ENCODE results near the gene ERVH48-1. TPM values are rescaled to one million over a fixed set of nuclear protein-coding genes. Genes with fewer than 3 reads are reported as not detected.
"Not testable (repeated sequence)": the region's sequence is repeated elsewhere in the genome, so short reads cannot be mapped to it uniquely, and the experiment has no call there.

ERVH48-1 gene
- total RNA-seq, 4 donors from 2014 or later = not detected

- Histone ChIP-seq H3K36me3 (no peaks in the 10 kb centered on the region), H3K27ac (replicated peaks in 1 of 4) (no peak overlapping the region), H3K9me3 (no peaks in the 10 kb centered on the region), H3K4me1 (peaks cover 0 to 21% (median 13%) of the 10 kb centered on the region in 4 donors), H3K4me3 (no peak overlapping the region), H3K27me3 (no peaks in the 10 kb centered on the region)
- WGBS = 73% methylated on average over 6 of the region's 6 CpGs
- intact Hi-C loops (cut with DNase I) = loop anchor here (10.0 kb wide), 1 partner anchor 53 kb away; no protein-coding TSS in a partner anchor
- no peak for DNase-seq (ENCODE audit: extremely low spot score)
- TF ChIP-seq POLR2A (IDR thresholded peaks at IDR 0.05; ENCODE audit: low read depth) = no peak
- no peak for TF ChIP-seq EP300 (IDR thresholded peaks at IDR 0.05)
- TF ChIP-seq CTCF (IDR thresholded peaks at IDR 0.05) = no peak
- no peak for TF ChIP-seq POLR2AphosphoS5 (IDR thresholded peaks at IDR 0.05)
These were observed 16.8 kb upstream of the ERVH48-1 start for GRCh38 chr21:42942244-42942643.

- no peaks in the 10 kb centered on the region for H3K9me3 ChIP-seq
- no peak for TF ChIP-seq POLR2AphosphoS5 (IDR thresholded peaks at IDR 0.05)
- no peak for TF ChIP-seq EP300 (IDR thresholded peaks at IDR 0.05)
- TF ChIP-seq CTCF (IDR thresholded peaks at IDR 0.05) = no peak
- no peak for TF ChIP-seq POLR2A (IDR thresholded peaks at IDR 0.05; ENCODE audit: low read depth)
- no peak overlapping the region for H3K27ac ChIP-seq (replicated peaks in 1 of 4)
- intact Hi-C loops (cut with DNase I) = loop anchor here (10.0 kb wide), 1 partner anchor 53 kb away; no protein-coding TSS in a partner anchor
- H3K27me3 ChIP-seq = no peaks in the 10 kb centered on the region
- peaks cover 0 to 21% (median 13%) of the 10 kb centered on the region in 4 donors for H3K4me1 ChIP-seq
- no peaks in the 10 kb centered on the region for H3K36me3 ChIP-seq
- no peak for DNase-seq (ENCODE audit: extremely low spot score)
- WGBS = 97% methylated on average over 6 of the region's 6 CpGs
- H3K4me3 ChIP-seq = no peak overlapping the region
These were observed 16.3 kb upstream of the ERVH48-1 start for GRCh38 chr21:42941696-42942085.

GRCh38 chr21:42939582-42940413, 14.4 kb upstream of the ERVH48-1 start:
- H3K4me3 ChIP-seq = peak overlapping the region in 3 of 4 donors; percentile 18 to 29 (median 25)
- intact Hi-C loops (cut with DNase I) = loop anchor here (10.0 kb wide), 1 partner anchor 55 kb away; no protein-coding TSS in a partner anchor

GRCh38 chr21:42938606-42938995, 13.2 kb upstream of the ERVH48-1 start:
- intact Hi-C loops (cut with DNase I); H3K4me3 ChIP-seq; H3K27me3 ChIP-seq; DNase-seq (ENCODE audit: extremely low spot score); H3K36me3 ChIP-seq; H3K27ac ChIP-seq (replicated peaks in 1 of 4); H3K9me3 ChIP-seq: not testable (repeated sequence)
- peaks cover 0 to 21% (median 13%) of the 10 kb centered on the region in 4 donors for H3K4me1 ChIP-seq
- 86% methylated on average over 6 of the region's 6 CpGs for WGBS

More at GRCh38 chr21:42939582-42940413, 14.4 kb upstream of the ERVH48-1 start:
- Histone ChIP-seq H3K4me1 (peaks cover 0 to 21% (median 13%) of the 10 kb centered on the region in 4 donors), H3K27ac (replicated peaks in 1 of 4) (peak overlapping the region; percentile 68 to 75 (median 68)), H3K9me3 (no peaks in the 10 kb centered on the region), H3K36me3 (no peaks in the 10 kb centered on the region), H3K27me3 (no peaks in the 10 kb centered on the region)
- no peak for TF ChIP-seq POLR2A (IDR thresholded peaks at IDR 0.05; ENCODE audit: low read depth)
- TF ChIP-seq CTCF (IDR thresholded peaks at IDR 0.05) = no peak
- peak; percentile 79 to 83 for TF ChIP-seq POLR2AphosphoS5 (IDR thresholded peaks at IDR 0.05)
- no peak for TF ChIP-seq EP300 (IDR thresholded peaks at IDR 0.05)
- peak; percentile 93 for DNase-seq (ENCODE audit: extremely low spot score)
- whole genome bisulfite sequencing = 24% methylated on average over 16 of the region's 16 CpGs

- TF ChIP-seq POLR2AphosphoS5 (IDR thresholded peaks at IDR 0.05) (no peak), CTCF (IDR thresholded peaks at IDR 0.05) (no peak), POLR2A (IDR thresholded peaks at IDR 0.05; ENCODE audit: low read depth) (no peak), EP300 (IDR thresholded peaks at IDR 0.05) (no peak)
- Histone ChIP-seq H3K9me3 (no peaks in the 10 kb centered on the region), H3K4me1 (peaks cover 0 to 21% (median 13%) of the 10 kb centered on the region in 4 donors), H3K4me3 (no peak overlapping the region), H3K27ac (replicated peaks in 1 of 4) (no peak overlapping the region), H3K27me3 (no peaks in the 10 kb centered on the region), H3K36me3 (no peaks in the 10 kb centered on the region)
- intact Hi-C loops (cut with DNase I) = no loop called here
- DNase-seq (ENCODE audit: extremely low spot score) = no peak
- WGBS = 73% methylated on average over 21 of the region's 21 CpGs
These were observed 12.7 kb upstream of the ERVH48-1 start for GRCh38 chr21:42937960-42938605.

GRCh38 chr21:42937034-42937940, 11.9 kb upstream of the ERVH48-1 start:
- H3K27ac ChIP-seq (replicated peaks in 1 of 4); H3K9me3 ChIP-seq; H3K27me3 ChIP-seq; DNase-seq (ENCODE audit: extremely low spot score); intact Hi-C loops (cut with DNase I); H3K36me3 ChIP-seq; H3K4me3 ChIP-seq: not testable (repeated sequence)
- H3K4me1 ChIP-seq = peaks cover 0 to 21% (median 13%) of the 10 kb centered on the region in 4 donors
- WGBS = 79% methylated on average over 16 of the region's 16 CpGs

GRCh38 chr21:42936360-42936759, 10.9 kb upstream of the ERVH48-1 start:
- H3K4me1 ChIP-seq = peaks cover 0 to 21% (median 13%) of the 10 kb centered on the region in 4 donors
- H3K27me3 ChIP-seq; H3K27ac ChIP-seq (replicated peaks in 1 of 4); H3K4me3 ChIP-seq; intact Hi-C loops (cut with DNase I); DNase-seq (ENCODE audit: extremely low spot score); H3K36me3 ChIP-seq; H3K9me3 ChIP-seq: not testable (repeated sequence)
- 96% methylated on average over 5 of the region's 5 CpGs for WGBS
